Measurements from ENCODE around the gene ILKAP. TPM values are rescaled to one million over a fixed set of nuclear protein-coding genes. Genes with fewer than 3 reads are reported as not detected.

ILKAP gene
- total RNA-seq, 4 donors from 2014 or later: 36.3 to 82.6 (median 49.6) TPM

DNA sequence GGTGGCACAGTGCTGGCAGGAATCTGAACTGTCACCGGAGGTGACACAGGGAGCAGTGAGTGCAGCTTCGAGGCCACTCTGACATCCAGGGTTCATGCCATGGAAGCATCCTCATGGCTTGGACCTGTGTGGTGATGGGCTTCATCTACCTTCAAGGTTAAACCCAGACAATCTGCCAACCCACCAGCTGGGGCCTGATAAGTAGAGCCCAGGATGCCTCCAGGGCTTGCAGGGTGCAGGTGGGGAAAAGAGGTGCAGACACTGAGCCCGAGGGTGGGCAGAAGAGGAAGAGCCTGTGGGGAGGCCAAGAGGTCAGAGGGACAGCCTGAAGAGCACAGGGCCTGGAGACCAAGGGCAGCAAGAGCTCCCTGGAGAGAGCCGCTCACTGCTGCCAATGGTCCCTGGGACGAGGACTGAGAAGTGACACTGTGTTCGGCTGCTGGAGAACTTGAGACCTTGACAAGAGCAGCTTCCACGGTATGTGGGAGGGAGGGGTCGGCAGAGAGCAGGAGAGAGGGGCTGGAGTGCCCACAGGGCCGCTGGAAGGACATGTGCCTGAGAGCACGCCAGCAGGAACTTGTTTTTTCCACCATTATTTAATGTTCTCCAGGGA is 44.5 kb upstream of the ILKAP start:
- Histone ChIP-seq H3K9me3 (no peaks in the 10 kb centered on the region), H3K4me1 (peaks cover 2% of the 10 kb centered on the region), H3K4me3 (no peak overlapping the region), H3K36me3 (peaks cover 90% of the 10 kb centered on the region), H3K27me3 (no peaks in the 10 kb centered on the region), H3K27ac (no peak overlapping the region)
- WGBS: 73% methylated on average over 10 of the region's 10 CpGs
- no peak for DNase-seq (ENCODE audit: low spot score in 2 of 2)
- TF ChIP-seq EP300 (IDR thresholded peaks at IDR 0.05): no peak
- TF ChIP-seq POLR2A (IDR thresholded peaks at IDR 0.05): no peak
- no peak for TF ChIP-seq POLR2AphosphoS5 (IDR thresholded peaks at IDR 0.05)
- TF ChIP-seq, protein P1, sequence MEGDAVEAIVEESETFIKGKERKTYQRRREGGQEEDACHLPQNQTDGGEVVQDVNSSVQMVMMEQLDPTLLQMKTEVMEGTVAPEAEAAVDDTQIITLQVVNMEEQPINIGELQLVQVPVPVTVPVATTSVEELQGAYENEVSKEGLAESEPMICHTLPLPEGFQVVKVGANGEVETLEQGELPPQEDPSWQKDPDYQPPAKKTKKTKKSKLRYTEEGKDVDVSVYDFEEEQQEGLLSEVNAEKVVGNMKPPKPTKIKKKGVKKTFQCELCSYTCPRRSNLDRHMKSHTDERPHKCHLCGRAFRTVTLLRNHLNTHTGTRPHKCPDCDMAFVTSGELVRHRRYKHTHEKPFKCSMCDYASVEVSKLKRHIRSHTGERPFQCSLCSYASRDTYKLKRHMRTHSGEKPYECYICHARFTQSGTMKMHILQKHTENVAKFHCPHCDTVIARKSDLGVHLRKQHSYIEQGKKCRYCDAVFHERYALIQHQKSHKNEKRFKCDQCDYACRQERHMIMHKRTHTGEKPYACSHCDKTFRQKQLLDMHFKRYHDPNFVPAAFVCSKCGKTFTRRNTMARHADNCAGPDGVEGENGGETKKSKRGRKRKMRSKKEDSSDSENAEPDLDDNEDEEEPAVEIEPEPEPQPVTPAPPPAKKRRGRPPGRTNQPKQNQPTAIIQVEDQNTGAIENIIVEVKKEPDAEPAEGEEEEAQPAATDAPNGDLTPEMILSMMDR (IDR thresholded peaks at IDR 0.05): no peak

DNA sequence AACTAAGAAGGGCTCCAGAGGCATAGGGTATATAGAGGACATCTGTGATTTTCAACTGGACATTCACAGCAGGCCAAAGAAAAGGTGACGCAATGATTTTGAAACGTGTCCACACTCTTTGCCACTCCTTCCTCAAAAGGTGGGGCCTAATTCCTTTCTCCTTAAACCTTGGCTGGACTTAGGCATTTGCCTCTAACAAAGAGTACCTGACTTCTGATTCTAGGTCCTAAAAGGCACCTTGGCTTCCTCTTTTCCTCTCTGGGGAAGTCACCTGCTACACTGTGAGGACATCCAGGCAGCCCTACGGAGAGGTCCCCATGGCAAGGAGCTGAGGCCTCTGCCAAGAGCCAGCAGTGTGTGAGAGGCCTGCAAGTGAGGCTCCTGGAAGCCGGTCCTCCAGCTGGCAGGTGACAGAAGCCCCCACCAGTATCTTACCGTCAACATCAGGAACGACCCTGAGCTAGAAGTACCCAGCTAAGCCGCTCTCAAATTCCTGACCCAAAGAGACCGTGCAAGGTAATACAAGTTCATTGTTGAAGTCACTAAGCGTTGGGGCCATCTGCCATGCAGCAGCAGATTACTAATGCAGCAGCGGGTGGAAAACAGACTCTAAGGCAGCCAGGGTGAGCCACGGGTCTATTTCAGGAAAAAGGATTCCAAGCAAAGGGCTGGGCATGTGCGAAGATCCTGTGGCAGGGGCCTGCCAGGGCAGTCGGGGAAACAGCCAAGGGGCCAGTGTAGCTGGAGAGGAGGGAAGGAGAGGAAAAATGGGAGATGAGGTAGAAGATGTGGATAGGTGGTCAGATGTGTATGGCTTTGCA is 43.7 kb upstream of the ILKAP start:
- peaks cover 83% of the 10 kb centered on the region for H3K36me3 ChIP-seq
- H3K27me3 ChIP-seq: no peaks in the 10 kb centered on the region
- no peak for TF ChIP-seq POLR2A (IDR thresholded peaks at IDR 0.05)
- no peak for TF ChIP-seq EP300 (IDR thresholded peaks at IDR 0.05)
- TF ChIP-seq POLR2AphosphoS5 (IDR thresholded peaks at IDR 0.05): no peak
- TF ChIP-seq, protein P1 (IDR thresholded peaks at IDR 0.05): no peak
- no peak overlapping the region for H3K27ac ChIP-seq
- H3K4me1 ChIP-seq: peaks cover 2% of the 10 kb centered on the region
- no peaks in the 10 kb centered on the region for H3K9me3 ChIP-seq
- 83% methylated on average over 13 of the region's 13 CpGs for WGBS
- H3K4me3 ChIP-seq: no peak overlapping the region
- no peak for DNase-seq (ENCODE audit: low spot score in 2 of 2)

DNA sequence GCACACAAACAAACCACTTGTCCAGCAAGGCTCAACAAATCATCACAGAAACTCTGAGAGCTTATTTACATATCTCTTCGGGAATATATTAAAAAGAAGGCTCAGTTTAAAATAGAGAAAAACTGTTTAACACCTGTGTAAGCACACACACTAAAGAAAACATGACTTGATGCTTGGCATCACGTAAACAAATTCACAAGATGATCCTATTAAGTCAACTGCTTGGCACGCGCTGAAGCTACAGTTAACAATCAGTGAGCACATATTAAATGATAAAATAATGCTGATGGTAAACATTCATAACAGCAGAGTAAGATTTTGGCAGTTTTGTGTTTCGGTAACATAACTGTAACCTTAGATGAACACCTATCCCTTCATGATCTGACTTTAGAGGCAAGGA is 40.7 kb upstream of the ILKAP start:
- TF ChIP-seq POLR2A (IDR thresholded peaks at IDR 0.05): no peak
- H3K27me3 ChIP-seq: peaks cover 2% of the 10 kb centered on the region
- H3K36me3 ChIP-seq: peaks cover 53% of the 10 kb centered on the region
- no peak overlapping the region for H3K4me3 ChIP-seq
- no peak for DNase-seq (ENCODE audit: low spot score in 2 of 2)
- H3K9me3 ChIP-seq: no peaks in the 10 kb centered on the region
- WGBS: 87% methylated on average over 5 of the region's 5 CpGs
- H3K4me1 ChIP-seq: peaks cover 20% of the 10 kb centered on the region
- no peak overlapping the region for H3K27ac ChIP-seq

DNA sequence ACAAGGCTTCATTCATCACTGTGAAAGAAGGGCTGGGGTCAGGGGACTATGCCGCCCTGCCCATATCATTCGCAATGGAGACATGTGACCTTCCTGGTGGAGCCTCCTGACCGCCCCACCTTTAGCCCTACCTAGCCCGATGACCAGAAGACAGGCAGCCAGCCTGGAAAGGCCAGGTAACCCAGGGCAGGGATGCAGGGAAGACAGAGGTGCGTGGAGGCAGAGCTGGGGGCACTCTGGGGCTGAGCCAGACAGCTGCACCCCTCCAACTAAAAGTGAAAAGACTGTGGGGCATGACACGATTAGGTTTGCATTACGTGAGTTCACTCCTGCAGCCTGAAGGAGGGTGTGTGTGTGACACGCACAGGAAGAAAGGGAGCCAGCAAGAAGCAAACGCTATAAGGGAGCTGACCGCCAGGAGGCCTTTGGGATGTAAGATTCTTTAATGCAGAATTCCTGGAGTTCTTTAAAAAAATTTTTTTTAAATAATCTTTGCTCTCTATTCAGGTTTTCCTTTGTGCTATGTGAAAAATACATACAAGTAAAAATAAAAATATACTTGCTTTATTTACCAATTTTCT is 40.1 kb upstream of the ILKAP start:
- Histone ChIP-seq H3K4me3 (no peak overlapping the region), H3K4me1 (peaks cover 25% of the 10 kb centered on the region), H3K9me3 (no peaks in the 10 kb centered on the region), H3K27me3 (peaks cover 7% of the 10 kb centered on the region), H3K36me3 (peaks cover 48% of the 10 kb centered on the region), H3K27ac (no peak overlapping the region)
- no peak for DNase-seq (ENCODE audit: low spot score in 2 of 2)
- TF ChIP-seq POLR2A (IDR thresholded peaks at IDR 0.05) (no peak), POLR2AphosphoS5 (IDR thresholded peaks at IDR 0.05) (no peak), EP300 (IDR thresholded peaks at IDR 0.05) (no peak)
- TF ChIP-seq, protein P1 (IDR thresholded peaks at IDR 0.05): no peak
- 84% methylated on average over 10 of the region's 10 CpGs for WGBS

DNA sequence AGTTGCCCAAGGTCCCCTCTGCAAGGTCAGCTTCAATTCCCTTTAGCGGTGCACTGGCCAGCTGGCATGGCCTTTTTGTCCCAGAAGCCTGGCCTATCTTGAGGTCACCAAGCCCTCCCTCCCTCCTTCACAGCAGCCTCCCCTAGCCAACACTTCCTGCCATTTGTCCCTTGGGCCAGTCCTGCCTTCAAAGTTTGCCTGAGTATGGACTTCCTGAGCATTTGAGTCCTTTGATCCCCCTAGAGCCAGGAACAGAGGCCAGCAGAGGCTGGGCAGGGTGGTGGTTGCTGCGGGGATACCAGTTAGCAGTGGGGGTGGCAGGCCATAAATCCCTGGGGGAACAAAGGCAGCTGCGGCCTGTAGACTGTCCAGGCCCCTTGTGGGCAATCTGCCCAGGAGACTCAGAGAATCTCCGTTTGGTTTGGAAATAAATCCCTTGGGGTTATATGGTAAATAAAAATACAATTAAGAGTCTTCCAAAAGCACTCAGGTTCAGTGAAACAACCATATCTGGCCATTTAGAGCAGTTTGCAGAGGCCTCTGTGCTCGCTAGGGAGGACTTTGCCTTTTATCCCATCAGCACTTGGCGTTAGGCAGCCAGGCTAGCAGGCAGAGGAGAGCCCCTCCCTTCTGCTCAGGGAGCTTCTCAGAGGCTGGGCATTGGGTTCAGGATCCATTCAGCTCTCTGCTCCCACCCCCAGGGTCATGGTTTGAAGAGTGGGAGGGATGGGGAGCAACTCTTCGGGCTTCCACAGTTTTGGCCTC is 39.4 kb upstream of the ILKAP start:
- TF ChIP-seq EP300 (IDR thresholded peaks at IDR 0.05): no peak
- peaks cover 25% of the 10 kb centered on the region for H3K4me1 ChIP-seq
- peaks cover 9% of the 10 kb centered on the region for H3K27me3 ChIP-seq
- peaks cover 41% of the 10 kb centered on the region for H3K36me3 ChIP-seq
- H3K27ac ChIP-seq: no peak overlapping the region
- H3K4me3 ChIP-seq: no peak overlapping the region
- no peaks in the 10 kb centered on the region for H3K9me3 ChIP-seq
- 73% methylated on average over 7 of the region's 7 CpGs for WGBS
- DNase-seq (ENCODE audit: low spot score in 2 of 2): no peak
